ENCODE data around the gene ADGRB3. TPM values are rescaled to one million over a fixed set of nuclear protein-coding genes. Genes with fewer than 3 reads are reported as not detected.

ADGRB3 gene
- total RNA-seq, 4 donors from 2014 or later = 5.3 to 15.6 (median 7.6) TPM

- intact Hi-C loops (cut with DNase I; ENCODE audit: low total_unique reads) = no loop called here
- TF ChIP-seq CTCF (IDR thresholded peaks at IDR 0.05) (no peak), POLR2A (IDR thresholded peaks at IDR 0.05) (no peak)
Observed at GRCh38 chr6:68951270-68951669, 316.2 kb downstream of the ADGRB3 start.

GRCh38 chr6:68958327-68958726 is 323.2 kb downstream of the ADGRB3 start:
- no peak for DNase-seq
- Histone ChIP-seq H3K27ac (no peak overlapping the region), H3K9me3 (no peaks in the 10 kb centered on the region), H3K36me3 (no peaks in the 10 kb centered on the region), H3K4me1 (no peaks in the 10 kb centered on the region), H3K4me3 (no peak overlapping the region), H3K27me3 (no peaks in the 10 kb centered on the region)
- intact Hi-C loops (cut with DNase I; ENCODE audit: low total_unique reads) = no loop called here
- TF ChIP-seq CTCF (IDR thresholded peaks at IDR 0.05) (no peak), POLR2A (IDR thresholded peaks at IDR 0.05) (no peak)

More at GRCh38 chr6:68951270-68951669, 316.2 kb downstream of the ADGRB3 start:
- Histone ChIP-seq H3K4me3 (no peak overlapping the region), H3K9me3 (no peaks in the 10 kb centered on the region), H3K27me3 (no peaks in the 10 kb centered on the region), H3K4me1 (no peaks in the 10 kb centered on the region), H3K27ac (no peak overlapping the region), H3K36me3 (no peaks in the 10 kb centered on the region)
- no peak for DNase-seq

GRCh38 chr6:68967549-68968300 is 332.6 kb downstream of the ADGRB3 start:
- Histone ChIP-seq H3K36me3 (no peaks in the 10 kb centered on the region), H3K4me3 (no peak overlapping the region), H3K4me1 (no peaks in the 10 kb centered on the region), H3K27ac (no peak overlapping the region), H3K9me3 (no peaks in the 10 kb centered on the region), H3K27me3 (no peaks in the 10 kb centered on the region)
- TF ChIP-seq POLR2A (IDR thresholded peaks at IDR 0.05) = no peak
- peak; percentile 53 to 78 (median 58) for TF ChIP-seq CTCF (IDR thresholded peaks at IDR 0.05)
- intact Hi-C loops (cut with DNase I; ENCODE audit: low total_unique reads) = no loop called here
- DNase-seq = peak; percentile 18 to 39

GRCh38 chr6:68968301-68968649 is 333.2 kb downstream of the ADGRB3 start:
- TF ChIP-seq CTCF (IDR thresholded peaks at IDR 0.05) (no peak), POLR2A (IDR thresholded peaks at IDR 0.05) (no peak)
- H3K36me3 ChIP-seq = no peaks in the 10 kb centered on the region
- no peak overlapping the region for H3K4me3 ChIP-seq
- H3K27me3 ChIP-seq = no peaks in the 10 kb centered on the region
- intact Hi-C loops (cut with DNase I; ENCODE audit: low total_unique reads) = no loop called here
- no peaks in the 10 kb centered on the region for H3K4me1 ChIP-seq
- DNase-seq = no peak
- no peak overlapping the region for H3K27ac ChIP-seq
- H3K9me3 ChIP-seq = no peaks in the 10 kb centered on the region

GRCh38 chr6:68973066-68973465 is 338.0 kb downstream of the ADGRB3 start:
- no peak for DNase-seq
- Histone ChIP-seq H3K4me1 (no peaks in the 10 kb centered on the region), H3K9me3 (no peaks in the 10 kb centered on the region), H3K27me3 (no peaks in the 10 kb centered on the region), H3K4me3 (no peak overlapping the region), H3K36me3 (no peaks in the 10 kb centered on the region), H3K27ac (no peak overlapping the region)
- TF ChIP-seq POLR2A (IDR thresholded peaks at IDR 0.05) = no peak
- no peak for TF ChIP-seq CTCF (IDR thresholded peaks at IDR 0.05)
- intact Hi-C loops (cut with DNase I; ENCODE audit: low total_unique reads) = no loop called here
